NOMO-1 (cell line): ENCODE data around the gene CD320.
"Not testable (repeated sequence)": the region's sequence is repeated elsewhere in the genome, so short reads cannot be mapped to it uniquely, and the experiment has no call there.

Experiments used
- DNase-seq, 2 experiments: peaks; one replicate each; lab custom pipeline; 2025; ENCODE audit not compliant: unreplicated experiment in 2 of 2; lab: John Stamatoyannopoulos, UW

The CD320 gene

DNA sequence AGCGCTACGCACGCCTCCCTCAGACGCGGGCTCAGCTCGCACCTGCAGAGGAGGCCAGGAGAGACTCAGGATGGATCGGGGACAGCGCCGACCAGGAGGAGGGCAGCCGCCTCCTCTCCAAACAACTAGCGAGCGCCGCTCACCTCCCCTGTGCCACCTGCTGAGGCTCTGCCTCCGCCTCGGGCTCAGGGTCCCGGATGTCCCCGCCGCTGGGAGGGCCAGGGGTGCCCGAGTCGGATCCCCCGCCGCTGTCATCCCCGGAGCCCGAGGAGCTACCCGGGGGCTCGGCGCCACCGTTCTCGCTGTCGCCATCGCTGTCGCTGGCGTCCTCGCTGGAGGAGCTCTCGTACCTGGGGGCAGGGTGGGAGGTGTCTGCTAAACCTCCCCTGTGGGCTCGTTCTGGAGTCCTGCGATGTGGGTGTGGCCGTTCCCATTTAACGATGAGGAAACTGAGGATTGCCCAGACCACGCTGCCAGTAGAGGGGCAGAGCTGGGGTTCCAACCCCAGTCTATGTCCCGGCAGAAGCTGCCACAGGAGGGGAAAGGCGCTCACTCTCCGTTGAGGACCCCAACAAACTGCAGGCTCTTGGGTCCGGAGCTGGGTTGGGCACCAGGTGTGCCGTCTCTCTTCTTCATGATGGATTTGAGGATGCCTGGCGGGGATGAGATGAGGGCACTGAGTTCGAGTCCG, 25.8 kb upstream of the CD320 start:
- no peak for DNase-seq

DNA sequence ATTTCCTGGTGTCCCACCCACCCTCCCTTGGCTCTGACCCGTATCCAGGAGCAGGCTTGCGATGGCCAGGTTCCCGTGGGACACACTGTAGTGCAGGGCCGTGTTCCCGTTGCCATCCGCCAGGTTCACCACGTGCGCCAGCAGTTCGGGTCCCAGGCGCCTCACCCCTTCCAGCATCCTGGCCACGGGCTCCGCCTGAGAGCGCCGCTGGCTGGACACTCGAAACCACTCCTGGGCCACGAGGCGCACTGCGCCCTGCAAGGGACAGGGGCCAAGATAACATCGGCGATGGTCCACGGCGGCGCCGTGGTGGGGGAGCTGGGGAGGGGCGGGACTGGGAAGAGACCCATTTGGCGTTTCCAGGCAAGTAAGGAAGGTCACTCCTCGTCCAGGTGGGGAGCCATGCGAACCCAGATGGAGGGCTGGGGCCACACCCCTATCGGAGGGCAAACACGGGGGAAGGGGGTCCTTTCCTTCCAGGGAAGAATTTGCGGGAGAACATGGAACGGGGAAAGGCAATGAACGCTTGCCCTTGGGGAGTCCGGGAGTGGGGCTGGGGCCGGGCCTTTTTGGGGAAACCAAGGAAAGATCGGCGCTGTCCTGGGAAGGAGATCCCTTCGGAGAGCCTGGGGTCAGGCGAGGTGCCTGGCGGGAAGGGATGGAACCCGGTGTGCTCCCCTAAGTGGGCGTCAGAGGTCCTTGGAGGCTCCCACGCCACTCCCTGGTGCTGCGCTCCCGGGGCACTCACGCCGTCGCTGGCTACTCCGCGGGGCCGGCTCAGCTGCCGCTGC, 25.0 kb upstream of the CD320 start:
- no peak for DNase-seq

DNA sequence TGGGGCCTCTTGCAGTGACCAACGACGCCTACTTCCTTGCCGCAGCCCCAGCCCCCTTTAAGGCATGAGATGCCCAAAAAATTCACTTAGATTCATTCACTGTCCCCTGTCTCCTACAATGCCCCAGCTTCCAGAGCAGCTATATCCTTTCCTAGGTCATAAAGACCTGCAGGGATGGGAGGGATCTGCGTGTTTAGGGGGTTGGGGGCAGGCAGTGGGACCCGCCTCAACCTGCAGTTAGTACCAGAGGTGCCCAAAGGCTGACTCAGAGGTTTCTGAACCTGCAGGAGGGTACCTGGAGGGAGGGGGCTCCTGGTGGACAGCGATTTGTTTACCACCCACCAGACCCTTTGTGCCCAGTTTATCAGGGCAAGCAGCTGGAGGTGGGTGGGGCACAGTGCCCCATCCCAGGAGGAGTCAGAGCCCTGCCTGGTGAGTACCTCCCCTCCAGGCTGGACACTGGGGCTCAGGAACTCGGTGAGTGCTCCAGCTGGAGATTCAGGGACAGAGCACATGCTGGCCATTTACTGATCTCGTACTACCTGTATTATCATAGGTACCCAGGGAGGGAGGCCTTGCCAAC, 23.2 kb upstream of the CD320 start:
- no peak for DNase-seq

DNA sequence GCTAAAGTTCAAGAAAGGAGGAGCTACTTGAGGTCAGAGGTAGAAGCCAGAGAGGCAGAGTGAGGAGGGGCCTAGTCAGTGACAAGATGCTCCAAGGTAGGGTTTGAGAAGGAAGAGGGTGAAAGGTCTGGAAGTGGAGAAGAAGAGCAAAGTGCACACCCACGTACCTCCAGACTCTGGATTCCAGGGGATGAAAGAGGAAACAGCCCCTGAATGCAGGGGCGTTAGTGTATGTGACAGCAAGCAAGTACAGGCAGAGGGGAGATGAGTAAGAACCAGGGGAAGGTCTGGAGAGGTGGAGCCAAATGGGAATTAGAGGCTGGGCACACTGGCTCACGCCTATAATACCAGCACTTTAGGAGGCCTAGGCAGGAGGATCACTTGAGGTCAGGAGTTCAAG, 21.8 kb upstream of the CD320 start:
- no peak for DNase-seq

DNA sequence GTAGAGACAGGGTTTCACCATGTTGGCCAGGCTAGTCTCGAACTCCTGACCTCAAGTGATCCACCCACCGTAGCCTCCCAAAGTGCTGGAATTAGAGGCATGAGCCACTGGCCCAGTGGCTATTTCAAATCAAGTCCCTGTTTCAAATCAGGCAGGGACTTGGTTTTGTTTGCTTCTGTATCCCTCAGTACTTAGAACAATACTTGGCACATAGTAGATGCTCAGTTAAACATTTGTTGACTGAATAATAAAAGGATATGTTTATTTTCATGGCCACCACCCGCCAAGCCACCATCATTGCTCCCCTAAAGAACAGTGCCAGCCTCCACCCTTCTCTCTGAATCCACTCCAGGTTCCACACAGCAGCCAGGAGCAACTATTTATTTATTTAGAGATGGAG, 17.3 kb upstream of the CD320 start:
- no peak for DNase-seq

DNA sequence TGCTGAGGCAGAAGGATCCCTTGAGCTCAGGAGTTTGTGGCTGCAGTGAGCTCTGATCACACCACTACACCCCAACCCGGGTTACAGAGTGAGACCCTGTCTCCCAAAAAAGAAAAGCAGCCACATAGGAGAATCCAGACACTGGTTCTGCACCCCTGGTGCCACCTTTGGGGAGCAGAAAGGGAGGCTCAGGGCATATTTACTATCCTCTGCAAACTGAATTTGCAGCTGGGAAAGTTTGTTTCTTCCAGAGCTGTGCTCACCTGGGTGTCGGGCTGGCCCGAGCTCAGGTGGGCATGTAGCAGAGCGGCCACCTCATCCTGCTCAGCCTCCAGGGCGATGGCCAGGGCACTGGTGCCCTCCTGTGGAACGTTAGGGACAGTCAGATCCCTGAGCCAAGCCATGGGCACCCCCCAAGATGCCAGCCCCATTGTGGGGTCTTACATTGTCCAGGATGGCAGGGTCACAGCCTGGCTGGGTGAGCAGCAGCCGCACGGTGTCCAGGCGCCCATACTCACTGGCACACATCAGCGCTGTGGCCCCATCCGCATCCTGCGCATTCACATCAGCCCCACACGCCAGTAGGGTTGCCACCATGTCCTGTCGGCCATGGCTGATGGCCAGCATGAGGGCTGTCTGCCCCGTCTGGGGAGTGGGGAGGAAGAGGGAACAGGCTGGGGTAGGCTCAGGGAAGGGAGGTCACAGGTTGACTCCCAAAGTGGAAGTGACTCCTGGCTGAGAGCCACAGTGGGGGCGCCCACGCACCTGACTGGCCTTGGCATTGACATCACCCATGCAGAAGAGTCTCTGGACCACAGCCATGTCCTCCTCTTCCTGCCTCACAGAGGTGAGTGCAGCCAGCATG, 16.3 kb upstream of the CD320 start:
- DNase-seq, result no peak

DNA sequence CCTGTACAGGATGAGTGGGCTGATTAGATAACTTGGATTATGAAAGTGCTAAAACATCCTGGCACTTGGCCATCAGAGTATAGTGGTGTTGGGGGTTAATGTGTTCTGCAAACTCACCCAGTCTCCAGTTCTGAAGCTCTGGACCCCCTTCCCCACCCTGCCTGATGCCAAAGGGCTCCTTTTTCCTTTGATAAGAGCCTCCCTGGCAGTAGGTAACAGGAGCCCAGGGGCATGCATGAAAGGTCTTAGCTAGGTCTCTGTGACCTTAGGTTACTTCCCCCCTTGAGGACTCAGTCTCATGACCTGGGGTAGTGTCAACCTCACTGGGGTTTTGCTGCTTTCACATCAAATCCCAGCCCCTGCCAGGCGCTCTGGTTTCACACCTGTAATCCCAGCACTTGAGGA, 15.6 kb upstream of the CD320 start:
- no peak for DNase-seq

DNA sequence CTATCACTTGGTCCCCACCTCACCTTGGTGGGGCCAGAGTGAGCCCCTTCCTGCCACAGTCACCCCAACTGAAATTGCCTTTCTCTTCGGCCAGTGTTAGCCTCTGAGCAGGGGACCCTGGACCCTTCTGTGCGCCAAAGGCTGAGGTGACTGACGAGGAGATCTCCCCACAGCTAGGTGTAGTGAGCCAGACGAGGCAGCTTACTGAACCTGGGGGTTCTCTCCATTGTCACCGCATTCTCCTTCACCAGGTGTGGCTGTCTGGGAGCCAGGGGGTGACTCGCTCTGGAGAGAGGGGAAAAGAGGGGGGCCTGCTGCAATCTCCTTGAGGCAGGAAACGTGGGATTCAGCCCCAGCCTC, 14.5 kb upstream of the CD320 start:
- no peak for DNase-seq

DNA sequence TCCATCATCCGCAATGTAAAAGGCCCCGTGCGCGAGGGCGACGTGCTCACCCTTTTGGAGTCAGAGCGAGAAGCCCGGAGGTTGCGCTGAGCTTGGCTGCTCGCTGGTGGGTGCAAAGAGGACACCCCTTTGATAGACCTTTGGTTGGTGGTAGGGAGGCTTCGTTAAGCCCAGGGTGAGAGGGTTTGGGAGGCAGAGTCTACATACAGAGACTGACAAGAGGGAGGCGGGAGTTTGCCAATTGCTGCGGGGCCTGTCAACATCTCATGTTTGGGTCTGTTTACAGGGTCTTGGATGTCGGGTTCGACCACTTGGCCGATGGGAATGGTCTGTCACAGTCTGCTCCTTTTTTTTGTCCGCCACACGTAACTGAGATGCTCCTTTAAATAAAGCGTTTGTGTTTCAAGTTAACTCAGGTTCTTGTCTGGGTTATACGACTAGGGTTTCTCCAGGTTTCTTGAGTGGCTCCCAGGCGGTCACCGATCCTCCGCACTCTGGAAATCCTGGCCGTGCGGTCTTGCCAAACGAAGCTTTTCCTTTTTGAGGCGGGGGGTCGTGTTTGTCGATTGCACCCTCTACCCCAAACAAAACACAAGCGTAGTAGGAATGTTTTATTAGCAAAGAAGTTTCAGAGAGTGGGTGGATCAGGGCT, 14.0 kb upstream of the CD320 start:
- no peak for DNase-seq

DNA sequence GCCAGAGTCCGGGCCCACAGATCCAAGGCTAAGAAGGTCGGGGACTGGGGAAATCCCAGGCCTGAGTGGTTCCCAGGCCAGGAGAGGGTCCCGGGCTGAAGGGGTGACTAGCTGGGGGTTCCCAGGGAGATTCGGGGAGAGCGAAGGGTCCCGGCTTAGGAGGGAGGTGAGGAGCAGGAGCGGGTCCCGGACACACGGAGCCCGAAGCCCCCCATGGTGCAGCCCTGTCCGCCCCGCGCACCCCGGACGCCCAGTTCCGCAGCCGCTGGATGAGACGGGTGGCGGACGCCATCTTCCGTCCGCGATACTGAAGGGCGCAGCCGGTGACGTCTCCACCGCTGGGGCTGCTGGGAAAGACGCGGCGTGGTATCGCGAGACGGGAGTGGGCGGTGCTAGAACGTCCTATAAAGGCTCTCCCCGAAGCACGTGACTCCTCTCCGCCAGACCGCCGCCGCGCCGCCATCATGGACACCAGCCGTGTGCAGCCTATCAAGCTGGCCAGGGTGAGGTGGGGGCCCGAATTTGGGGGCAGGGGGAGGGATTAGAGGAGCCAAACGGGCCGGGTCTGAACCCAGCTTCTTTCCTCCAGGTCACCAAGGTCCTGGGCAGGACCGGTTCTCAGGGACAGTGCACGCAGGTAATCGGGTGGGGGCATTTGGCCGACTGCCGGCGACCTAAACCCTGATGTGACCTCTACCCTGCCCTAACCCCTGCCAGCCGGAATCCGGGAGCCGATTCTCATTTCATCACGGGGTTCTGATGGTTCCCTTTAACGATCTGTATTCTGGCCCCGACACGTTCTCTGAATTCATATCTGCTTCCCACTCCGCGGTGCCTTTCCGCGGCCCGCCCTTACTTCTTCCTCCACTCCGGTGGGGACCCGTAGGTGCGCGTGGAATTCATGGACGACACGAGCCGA, 13.2 kb upstream of the CD320 start, which contains the start of the genes NDUFA7 and RPS28:
Gene NDUFA7 (minus strand): TSS at position 309 of the 919 bp plus-strand sequence. CDS start 17 bp downstream, at position 292.
Gene RPS28 (plus strand): TSS at position 430 of the 919 bp plus-strand sequence. CDS start 35 bp downstream, at position 465.
- peak; percentile 87 for DNase-seq

DNA sequence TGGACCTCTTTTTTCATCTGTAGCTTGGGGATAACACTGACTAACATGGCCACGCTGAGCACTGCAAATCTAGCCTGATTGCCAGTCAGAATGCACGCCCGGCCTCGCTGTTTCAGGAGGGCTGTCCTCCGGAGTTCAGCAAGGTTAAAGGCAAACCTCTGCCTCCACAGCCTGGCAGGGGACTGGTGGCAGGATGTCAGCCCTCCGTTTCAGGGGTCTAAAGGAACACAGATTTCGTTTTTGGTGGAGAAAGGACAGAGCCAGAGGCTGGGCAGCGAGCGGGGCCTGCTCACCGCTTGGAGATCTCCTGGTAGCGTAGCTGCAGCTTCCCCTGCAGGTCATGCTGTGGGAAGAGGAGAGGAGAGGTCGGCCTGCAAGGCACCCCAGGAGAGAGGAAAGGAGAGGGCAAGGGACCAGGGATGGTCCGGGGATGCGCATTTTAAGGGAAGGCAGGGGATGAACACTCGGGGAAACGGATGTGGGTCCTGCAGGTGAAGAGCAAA, 12.5 kb upstream of the CD320 start:
- DNase-seq, result peak in 1 of 2 experiments; percentile 11

DNA sequence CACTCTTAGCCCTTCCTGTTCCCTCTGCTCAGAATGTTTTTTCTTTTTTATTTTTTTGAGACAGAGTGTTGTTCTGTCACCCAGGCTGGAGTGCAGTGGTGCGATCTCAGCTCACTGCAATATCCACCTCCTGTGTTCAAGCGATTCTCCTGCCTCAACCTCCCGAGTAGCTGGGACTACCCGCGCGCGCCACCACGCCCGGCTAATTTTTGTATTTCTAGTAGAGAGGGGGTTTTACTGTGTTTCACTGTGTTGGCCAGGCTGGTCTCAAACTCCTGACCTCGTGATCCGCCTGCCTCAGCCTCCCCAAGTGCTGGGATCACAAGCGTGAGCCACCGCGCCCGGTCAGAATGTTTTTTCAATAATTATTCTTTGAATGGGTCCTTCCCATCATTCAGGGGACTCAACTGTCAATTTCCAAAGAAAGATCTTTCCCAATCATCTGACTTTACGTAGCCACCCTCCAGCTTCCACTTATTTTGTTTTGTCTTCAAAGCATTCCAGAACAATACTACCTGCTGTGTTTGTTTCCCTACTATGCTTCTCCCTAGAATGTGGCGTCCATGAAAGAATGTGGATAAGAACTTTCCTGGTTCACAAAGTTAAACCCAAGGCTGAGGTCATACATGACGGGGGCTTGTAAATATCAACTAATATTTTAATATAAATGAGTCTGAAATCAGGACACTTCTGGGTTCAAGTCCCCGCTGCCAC, 11.8 kb upstream of the CD320 start:
- no peak for DNase-seq

DNA sequence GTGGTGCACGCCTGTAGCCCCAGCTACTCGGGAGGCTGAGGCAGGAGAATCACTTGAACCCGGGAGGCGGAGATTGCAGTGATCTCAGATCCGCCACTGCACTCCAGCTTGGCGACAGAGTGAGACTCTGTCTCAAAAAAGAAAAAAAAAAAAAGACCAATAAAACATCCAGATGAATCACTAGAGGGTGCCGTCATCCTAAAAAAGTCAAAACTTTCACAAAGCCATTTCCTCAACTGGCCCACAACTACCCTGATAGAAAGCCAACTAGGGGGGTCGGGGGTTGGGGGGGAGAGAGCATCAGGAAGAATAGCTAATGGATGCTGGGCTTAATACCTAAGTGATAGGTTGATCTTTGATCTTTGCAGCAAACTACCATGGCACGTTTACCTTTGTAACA, 10.7 kb upstream of the CD320 start:
- DNase-seq, result not testable (repeated sequence)

DNA sequence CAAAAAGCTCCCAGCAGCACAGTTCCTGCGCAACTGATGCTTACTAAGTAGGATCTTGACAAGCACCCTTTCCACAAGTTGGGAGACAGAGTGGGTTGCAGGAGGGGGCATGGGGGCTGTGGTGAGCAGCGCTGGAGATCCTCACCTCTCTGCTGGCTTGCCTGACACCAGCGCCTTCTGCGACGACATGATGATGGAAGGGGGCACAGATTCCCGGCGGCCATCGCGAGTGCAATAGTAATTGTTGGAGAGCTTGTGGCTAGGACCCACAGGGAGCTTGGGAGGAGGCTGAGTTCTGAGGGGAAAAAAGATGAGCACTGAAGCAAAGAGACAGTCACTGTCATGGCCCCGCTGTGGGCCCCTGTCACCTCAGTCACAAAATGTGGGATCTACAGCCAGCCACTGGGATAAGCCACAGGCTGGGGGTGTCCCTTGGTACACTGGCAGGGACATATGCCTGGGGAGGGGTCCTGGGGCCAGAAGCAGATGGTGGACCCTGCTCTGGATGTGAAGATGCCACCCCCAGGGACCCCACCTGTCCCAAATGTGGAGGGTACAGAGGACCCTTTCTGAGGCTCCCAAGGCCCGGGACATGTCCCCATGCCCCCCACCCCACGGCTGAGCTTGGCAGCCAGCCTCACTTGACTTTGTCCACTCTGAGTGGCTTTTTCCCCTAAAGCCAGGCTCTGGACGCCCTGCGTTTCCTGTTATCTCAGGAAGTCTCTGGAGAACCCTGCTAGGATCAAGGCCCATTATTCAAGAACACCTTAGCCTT, 8.4 kb upstream of the CD320 start:
- DNase-seq, result no peak

DNA sequence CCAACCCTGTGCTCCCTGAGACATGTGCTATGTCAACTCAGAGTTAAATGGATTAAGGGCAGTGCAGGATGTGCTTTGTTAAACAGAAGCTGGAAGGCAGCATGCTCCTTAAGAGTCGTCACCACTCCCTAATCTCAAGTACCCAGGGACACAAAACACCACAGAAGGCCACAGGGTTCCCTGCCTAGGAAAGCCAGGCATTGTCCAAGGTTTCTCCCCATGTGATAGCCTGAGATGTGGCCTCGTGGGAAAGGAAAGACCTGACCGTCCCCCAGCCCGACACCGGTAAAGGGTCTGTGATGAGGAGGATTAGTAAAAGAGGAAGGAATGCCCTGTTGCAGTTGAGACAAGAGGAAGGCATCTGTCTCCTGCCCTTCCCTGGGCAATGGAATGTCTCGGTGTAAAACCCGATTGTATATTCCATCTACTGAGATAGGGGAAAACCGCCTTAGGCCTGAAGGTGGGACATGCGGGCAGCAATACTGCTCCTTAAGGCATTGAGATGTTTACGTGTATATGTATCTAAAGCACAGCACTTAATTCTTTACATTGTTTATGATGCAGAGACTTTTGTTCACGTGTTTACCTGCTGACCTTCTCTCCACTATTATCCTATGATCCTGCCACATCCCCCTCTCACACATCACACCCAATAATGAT, 7.0 kb upstream of the CD320 start:
- not testable (repeated sequence) for DNase-seq

DNA sequence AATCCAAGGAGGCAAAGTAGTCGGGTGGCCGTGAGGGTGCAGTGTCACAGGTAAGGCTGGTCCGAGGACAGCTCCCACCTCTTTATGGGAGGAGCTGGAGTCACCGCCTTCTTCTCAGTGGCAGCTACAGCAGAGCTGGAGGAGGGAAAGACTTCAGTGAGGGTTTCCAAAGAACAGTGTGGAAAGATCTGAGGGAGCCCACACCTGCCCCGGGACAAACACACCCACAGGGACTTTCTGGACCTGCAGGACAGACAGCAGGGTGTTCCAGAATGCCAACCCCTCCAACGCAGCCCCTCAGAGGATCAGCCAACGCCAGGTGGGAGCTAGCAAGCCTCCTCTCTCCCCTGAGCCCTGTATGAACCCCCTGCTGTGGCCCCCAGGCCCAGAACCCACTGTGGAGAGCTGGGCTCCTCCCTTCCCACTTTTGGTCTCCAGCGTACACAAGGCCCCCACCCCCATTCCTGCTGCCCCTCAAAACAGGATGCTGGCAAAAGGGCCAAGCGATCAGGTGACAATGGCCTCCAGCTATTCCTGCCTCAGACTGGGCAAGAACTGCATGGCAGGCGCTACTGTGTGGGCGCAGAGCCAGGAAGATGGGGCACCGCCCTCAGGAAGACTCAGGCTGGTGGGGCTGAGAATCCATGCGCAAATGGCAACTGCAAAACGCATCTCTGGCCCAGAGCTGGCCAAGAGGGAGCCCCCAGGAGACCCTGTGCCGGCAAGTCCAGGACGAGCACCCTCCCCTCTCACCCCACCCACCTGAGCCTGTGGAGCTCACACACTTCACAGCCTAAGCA, 3.5 kb upstream of the CD320 start:
- DNase-seq, result no peak
